Endothelial cell of umbilical vein (primary cell): Measurements from ENCODE around the gene STK39. TPM values are rescaled to one million over a fixed set of nuclear protein-coding genes. Genes with fewer than 3 reads are reported as not detected.

Experiments
- BruUV-seq: library from RNA; stranded (reverse); fragments of 400-500 nt; replicated peaks from 2 replicates; lab custom pipeline; 2021; lab: Mats Ljungman, UMichigan
- CTCF ChIA-PET: fragments of 300-600, 350-600 bp; sonication (Branson Sonifier 250); formaldehyde crosslinking; loops from one replicate; lab custom pipeline; 2021; ENCODE audit warnings: antibody characterized with exemption, inconsistent platforms; lab: Charles Lee
- POLR2A ChIA-PET: fragments of 300-600, 350-600 bp; sonication (Branson Sonifier 250); formaldehyde crosslinking; loops from one replicate; lab custom pipeline; 2021; ENCODE audit warnings: antibody characterized with exemption, inconsistent platforms; lab: Charles Lee
- DNase-seq: peaks from one replicate; pipeline ENCODE4 v3.0.0-alpha.2; 2011; ENCODE audit warnings: low read depth, low spot score
- FAIRE-seq: peaks from 2 replicates; lab custom pipeline; 2011; peaks lifted over from hg19 to GRCh38; lab: Jason Lieb, UNC
- H2AFZ ChIP-seq: 2 replicates; pipeline ENCODE4 v1.6.0; 2012; ENCODE audit warnings: low read depth, low read length, control low read depth, inconsistent platforms
- H3K27ac ChIP-seq: 2 replicates; pipeline ENCODE4 v1.5.1; 2011; ENCODE audit warnings: low read depth, mild to moderate bottlenecking, control low read depth, low read length, moderate library complexity; ENCODE audit not compliant: insufficient read depth
- H3K27me3 ChIP-seq, 2 experiments: 2 replicates each; pipeline versions ENCODE4 v1.6.0 to v1.6.1; 2011; ENCODE audit warnings: low read length in 2 of 2, mixed read lengths in 1 of 2; ENCODE audit not compliant: control insufficient read depth in 2 of 2, insufficient read depth in 2 of 2
- H3K36me3 ChIP-seq, 2 experiments: 2 replicates in 1 of 2; 3 replicates in 1 of 2; pipeline ENCODE4 v1.5.1; 2011; ENCODE audit warnings: low read length in 2 of 2, mild to moderate bottlenecking in 1 of 2, moderate library complexity in 1 of 2; ENCODE audit not compliant: control insufficient read depth in 2 of 2, insufficient read depth in 2 of 2; ENCODE audit errors: extremely low read depth in 1 of 2
- H3K4me1 ChIP-seq: 3 replicates; pipeline ENCODE4 v1.5.1; 2011; ENCODE audit warnings: mild to moderate bottlenecking, low read length; ENCODE audit not compliant: control insufficient read depth, insufficient read depth; ENCODE audit errors: extremely low read depth
- H3K4me2 ChIP-seq: 2 replicates; pipeline ENCODE4 v1.6.1; 2011; ENCODE audit warnings: low read length, control low read depth, mixed read lengths; ENCODE audit not compliant: insufficient read depth
- H3K4me3 ChIP-seq, 3 experiments: fragments of 200-600 bp in 1 of 3; sonication (generic), shearing (Covaris generic) in 1 of 3; replicated peaks in 1 of 3; 2 replicates each; pipeline ENCODE4 v1.5.1; 2011 to 2016; ENCODE audit warnings: control low read depth in 3 of 3, low read length in 3 of 3, mild to moderate bottlenecking in 2 of 3, inconsistent platforms in 1 of 3, low read depth in 1 of 3, moderate library complexity in 1 of 3; ENCODE audit not compliant: insufficient read depth in 1 of 3
- H3K79me2 ChIP-seq: 2 replicates; pipeline ENCODE4 v1.6.0; 2012; ENCODE audit warnings: low read length, inconsistent platforms; ENCODE audit not compliant: control insufficient read depth, insufficient read depth
- H3K9ac ChIP-seq: replicated peaks from 2 replicates; pipeline ENCODE3; 2011; ENCODE audit warnings: low read length, control low read depth; ENCODE audit not compliant: insufficient read depth; ENCODE audit errors: extremely low read depth
- H3K9me1 ChIP-seq: replicated peaks from 3 replicates; pipeline ENCODE4 v1.6.0; 2011; ENCODE audit warnings: mild to moderate bottlenecking, low read length; ENCODE audit not compliant: control insufficient read depth, insufficient read depth; ENCODE audit errors: extremely low read depth
- H3K9me3 ChIP-seq: replicated peaks from 2 replicates; pipeline ENCODE4 v1.5.1; 2012; ENCODE audit warnings: low read length, inconsistent platforms; ENCODE audit not compliant: control insufficient read depth, insufficient read depth
- H4K20me1 ChIP-seq: replicated peaks from 2 replicates; pipeline ENCODE3; 2011; ENCODE audit warnings: mild to moderate bottlenecking, low read length; ENCODE audit not compliant: control insufficient read depth, insufficient read depth; ENCODE audit errors: extremely low read depth
- EZH2 ChIP-seq: IDR thresholded peaks from 2 replicates; pipeline ENCODE4 v1.6.1; 2012; ENCODE audit warnings: borderline replicate concordance, low read depth, mild to moderate bottlenecking, moderate library complexity, low read length, inconsistent platforms; ENCODE audit not compliant: severe bottlenecking
- FOS ChIP-seq: IDR thresholded peaks from 2 replicates; pipeline ENCODE4 v1.6.1; 2011; ENCODE audit warnings: mild to moderate bottlenecking, low read length, moderate library complexity, borderline replicate concordance; ENCODE audit not compliant: insufficient read depth
- GATA2 ChIP-seq: IDR thresholded peaks from 2 replicates; pipeline ENCODE4 v1.7.0; 2011; ENCODE audit warnings: low read depth, mild to moderate bottlenecking, moderate library complexity, mixed read lengths, low read length; ENCODE audit not compliant: insufficient read length, insufficient read depth
- JUN ChIP-seq: IDR thresholded peaks from 2 replicates; pipeline ENCODE4 v1.6.1; 2011; ENCODE audit warnings: borderline replicate concordance, low read depth; ENCODE audit not compliant: insufficient read length, insufficient read depth
- MYC ChIP-seq: IDR thresholded peaks from one replicate; pipeline ENCODE4 v1.6.1; 2011; ENCODE audit warnings: mild to moderate bottlenecking, low read depth, low read length
- POLR2A ChIP-seq: IDR thresholded peaks from 2 replicates; pipeline ENCODE4 v1.6.1; 2012; ENCODE audit warnings: low read depth, mild to moderate bottlenecking, control low read depth, low read length
- POLR2AphosphoS5 ChIP-seq: IDR thresholded peaks from 2 replicates; pipeline ENCODE4 v1.6.1; 2012; ENCODE audit warnings: low read depth, mild to moderate bottlenecking, control low read depth, low read length, moderate library complexity; ENCODE audit not compliant: insufficient read depth
- dilution Hi-C: fragments of 300-500 bp; cut with MboI; formaldehyde crosslinking; loops from one replicate; pipeline ENCODE4 v1.15.0; 2019; ENCODE audit warnings: low sequenced_read_pairs; ENCODE audit not compliant: extremely low pct_ligation_motif_present
- intact Hi-C: fragments of 100-400 bp; cut with micrococcal nuclease; formaldehyde crosslinking; loops from one replicate; pipeline ENCODE4 v1.10.0; 2022
- polyA plus RNA-seq, 4 experiments: library from polyadenylated mRNA; depleted of rRNA in 3 of 4; stranded (reverse) in 3 of 4; unstranded in 1 of 4; fragments of >200 nt; gene quantifications; 2 replicates each; pipeline versions ENCODE4 v1.2.1 to v1.2.3, GENCODE V29; 2011 to 2012; ENCODE audit warnings: missing spikeins in 1 of 4
- total RNA-seq: library from RNA; stranded (reverse); gene quantifications from 2 replicates; pipeline ENCODE4 v1.2.3, GENCODE V29; 2021
- TF ChIP-seq, protein P1 (sequence below): IDR thresholded peaks from 2 replicates; pipeline ENCODE4 v1.6.1; 2011; ENCODE audit not compliant: insufficient read depth, insufficient read length
- TF ChIP-seq, protein P2 (sequence below), 2 donors: IDR thresholded peaks; 1 replicate in 1 of 2; 2 replicates in 1 of 2; pipeline ENCODE4 v1.5.1; 2011; ENCODE audit warnings: low read length in 2 of 2, mild to moderate bottlenecking in 2 of 2, moderate library complexity in 2 of 2, control low read depth in 1 of 2, inconsistent platforms in 1 of 2, low read depth in 1 of 2; ENCODE audit not compliant: insufficient read depth in 1 of 2; ENCODE audit errors: extremely low read depth in 1 of 2

The STK39 gene
- total and polyA plus RNA-seq, 2 donors (not counting 3 experiments of a cell fraction or from before 2014, with no cell fraction given), result 4.6 to 13.1 TPM

DNA sequence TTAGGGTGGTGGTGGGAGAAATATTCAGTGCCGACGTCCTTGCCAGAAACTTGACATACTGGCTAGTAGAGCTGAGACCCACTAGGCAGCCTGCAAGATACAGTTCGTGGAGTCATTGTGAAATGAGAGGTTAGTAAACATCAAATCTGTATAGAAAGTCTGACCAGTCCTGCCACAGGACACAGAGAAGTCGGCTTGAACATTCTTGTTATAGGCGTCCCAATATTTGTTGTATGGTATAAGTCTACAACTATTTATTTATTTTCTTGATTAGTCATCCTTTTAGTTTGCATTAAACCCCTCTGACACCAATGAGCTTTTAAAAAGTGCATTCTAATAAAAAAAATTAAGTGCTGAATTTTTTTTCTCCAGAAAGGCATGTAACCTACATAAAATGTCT lies 265.4 kb downstream of the STK39 start:
- Histone ChIP-seq H3K9me3 (no peaks in the 10 kb centered on the region), H2AFZ (no peak overlapping the region), H3K4me1 (no peaks in the 10 kb centered on the region), H3K79me2 (no peaks in the 10 kb centered on the region), H4K20me1 (no peaks in the 10 kb centered on the region), H3K4me2 (no peak overlapping the region), H3K9ac (no peak overlapping the region), H3K27ac (no peak overlapping the region), H3K9me1 (peaks cover 3% of the 10 kb centered on the region), H3K36me3 (no peaks in the 10 kb centered on the region), H3K4me3 (no peak overlapping the region), H3K27me3 (no peaks in the 10 kb centered on the region)
- TF ChIP-seq POLR2A (no peak), GATA2 (no peak), JUN (no peak), MYC (no peak), FOS (no peak), EZH2 (no peak), POLR2AphosphoS5 (no peak)
- TF ChIP-seq, protein P1, sequence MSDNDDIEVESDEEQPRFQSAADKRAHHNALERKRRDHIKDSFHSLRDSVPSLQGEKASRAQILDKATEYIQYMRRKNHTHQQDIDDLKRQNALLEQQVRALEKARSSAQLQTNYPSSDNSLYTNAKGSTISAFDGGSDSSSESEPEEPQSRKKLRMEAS, result no peak
- TF ChIP-seq, protein P2, sequence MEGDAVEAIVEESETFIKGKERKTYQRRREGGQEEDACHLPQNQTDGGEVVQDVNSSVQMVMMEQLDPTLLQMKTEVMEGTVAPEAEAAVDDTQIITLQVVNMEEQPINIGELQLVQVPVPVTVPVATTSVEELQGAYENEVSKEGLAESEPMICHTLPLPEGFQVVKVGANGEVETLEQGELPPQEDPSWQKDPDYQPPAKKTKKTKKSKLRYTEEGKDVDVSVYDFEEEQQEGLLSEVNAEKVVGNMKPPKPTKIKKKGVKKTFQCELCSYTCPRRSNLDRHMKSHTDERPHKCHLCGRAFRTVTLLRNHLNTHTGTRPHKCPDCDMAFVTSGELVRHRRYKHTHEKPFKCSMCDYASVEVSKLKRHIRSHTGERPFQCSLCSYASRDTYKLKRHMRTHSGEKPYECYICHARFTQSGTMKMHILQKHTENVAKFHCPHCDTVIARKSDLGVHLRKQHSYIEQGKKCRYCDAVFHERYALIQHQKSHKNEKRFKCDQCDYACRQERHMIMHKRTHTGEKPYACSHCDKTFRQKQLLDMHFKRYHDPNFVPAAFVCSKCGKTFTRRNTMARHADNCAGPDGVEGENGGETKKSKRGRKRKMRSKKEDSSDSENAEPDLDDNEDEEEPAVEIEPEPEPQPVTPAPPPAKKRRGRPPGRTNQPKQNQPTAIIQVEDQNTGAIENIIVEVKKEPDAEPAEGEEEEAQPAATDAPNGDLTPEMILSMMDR (IDR thresholded peaks at IDR 0.05; ENCODE audit: extremely low read depth in 1 of 2, insufficient read depth in 1 of 2, low read depth in 1 of 2, low read length in 2 of 2), result no peak
- CTCF ChIA-PET, result no interaction called here
- dilution Hi-C loops (no loop called here), intact Hi-C loops (no loop called here)
- no peak for DNase-seq
- POLR2A ChIA-PET, result no interaction called here
- no peak for FAIRE-seq
- BruUV-seq, result no TSS peak
